Keratinocyte (primary cell): ENCODE data around the gene MDM2.

Experiments
- CTCF ChIP-seq, 3 experiments: IDR thresholded peaks in 1 of 3; conservative IDR thresholded peaks in 1 of 3; optimal IDR thresholded peaks in 1 of 3; 2 replicates in 2 of 3; 3 replicates in 1 of 3; pipeline versions ENCODE3 to v1.5.1; 2011; ENCODE audit warnings: low read length in 3 of 3, mild to moderate bottlenecking in 3 of 3, moderate library complexity in 2 of 3, control low read depth in 1 of 3, inconsistent platforms in 1 of 3; ENCODE audit not compliant: insufficient read depth in 2 of 3; ENCODE audit errors: extremely low read depth in 1 of 3
- EZH2 ChIP-seq: IDR thresholded peaks from one replicate; pipeline ENCODE4 v1.6.1; 2012; ENCODE audit warnings: inconsistent platforms, mild to moderate bottlenecking, low read length, moderate library complexity

GRCh38 chr12:68784015-68784414 lies 24.0 kb upstream of the MDM2 start:
- no peak for TF ChIP-seq CTCF (optimal IDR thresholded peaks at IDR 0.05 in 1 of 3, IDR thresholded peaks at IDR 0.05 in 1 of 3, conservative IDR thresholded peaks at IDR 0.05 in 1 of 3; ENCODE audit: extremely low read depth in 1 of 3, insufficient read depth in 2 of 3, low read length in 3 of 3)
- no peak for TF ChIP-seq EZH2
